NCI-H1105 (cell line): ENCODE results near the gene NOL9.
A peak's percentile ranks its signal among the peaks of the same experiment; 100 is the strongest.
"Not testable (repeated sequence)": the region's sequence is repeated elsewhere in the genome, so short reads cannot be mapped to it uniquely, and the experiment has no call there.

Experiments used
- DNase-seq: peaks from one replicate; lab custom pipeline; 2025; lab: John Stamatoyannopoulos, UW

NOL9 gene

GRCh38 chr1:6502000-6502891 is 52.1 kb downstream of the NOL9 start:
- no peak for DNase-seq

GRCh38 chr1:6501279-6501813 is 53.0 kb downstream of the NOL9 start:
- no peak for DNase-seq

- DNase-seq: no peak
These were observed 53.6 kb downstream of the NOL9 start for GRCh38 chr1:6500544-6501278.

- no peak for DNase-seq
These were observed 55.0 kb downstream of the NOL9 start for GRCh38 chr1:6499296-6499695.

GRCh38 chr1:6498576-6499111 is 55.7 kb downstream of the NOL9 start:
- DNase-seq: no peak

GRCh38 chr1:6497867-6498575 is 56.3 kb downstream of the NOL9 start:
- no peak for DNase-seq

GRCh38 chr1:6497215-6497866 is 57.0 kb downstream of the NOL9 start:
- DNase-seq: peak; percentile 51

DNA sequence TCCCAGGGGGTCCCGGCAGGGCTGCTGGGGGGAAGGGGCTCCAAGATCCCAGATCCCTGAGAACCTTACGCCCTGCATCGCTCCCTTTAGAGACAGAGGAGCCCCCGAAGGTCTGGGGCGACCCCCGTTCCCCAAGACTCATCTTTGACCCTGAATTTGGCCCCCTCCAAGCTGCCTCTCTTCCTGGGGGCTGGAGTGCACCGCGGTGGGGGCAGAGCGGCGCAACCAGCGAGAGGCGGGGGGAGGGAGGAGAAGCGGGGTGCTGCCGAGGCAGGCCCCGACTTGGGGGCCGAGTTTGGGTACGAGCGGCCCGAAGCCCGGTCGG is 57.5 kb downstream of the NOL9 start:
- no peak for DNase-seq

- DNase-seq: no peak
These were observed 58.0 kb downstream of the NOL9 start for GRCh38 chr1:6496365-6496721.

GRCh38 chr1:6495540-6496364 is 58.6 kb downstream of the NOL9 start:
- no peak for DNase-seq

DNA sequence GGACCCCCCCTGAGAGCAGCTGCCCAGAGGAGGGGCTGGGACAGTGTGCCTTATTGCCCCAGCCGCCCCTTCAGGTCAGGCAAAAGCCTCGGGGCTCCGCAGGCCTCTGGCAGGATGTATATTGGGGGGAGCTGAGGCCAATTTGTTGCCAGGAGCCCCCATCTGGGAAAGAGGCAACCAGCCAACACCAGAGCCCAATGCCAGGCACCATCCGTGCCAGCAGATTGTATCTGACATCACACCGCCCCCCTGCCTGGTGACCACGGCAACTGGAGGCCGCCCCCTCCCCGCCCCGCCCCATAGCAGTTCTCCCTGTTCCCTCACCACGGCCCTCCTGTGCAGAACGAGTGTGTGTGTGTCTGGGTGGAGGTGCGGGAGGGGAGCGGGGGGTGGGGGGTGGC is 59.3 kb downstream of the NOL9 start:
- peak; percentile 11 for DNase-seq

DNA sequence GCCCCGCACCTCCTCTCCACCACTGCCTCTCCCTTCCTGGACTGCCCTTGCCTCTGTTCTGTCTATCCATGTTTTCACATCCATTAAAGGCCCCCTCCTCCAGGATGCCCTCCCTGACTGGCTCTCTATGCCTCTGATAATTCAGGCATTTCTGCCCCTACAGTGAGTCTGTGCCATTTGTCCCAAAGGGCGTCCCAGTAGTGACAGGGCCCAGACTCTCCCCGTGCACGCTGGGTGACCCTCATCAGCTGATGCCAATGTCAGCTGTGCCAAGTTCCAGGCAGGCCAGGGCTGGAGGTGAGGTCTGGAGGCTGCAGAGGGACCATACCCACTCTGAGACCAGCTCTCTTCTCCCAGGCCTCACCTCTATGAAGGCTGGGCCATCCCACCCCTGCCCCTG is 59.7 kb downstream of the NOL9 start:
- no peak for DNase-seq

DNA sequence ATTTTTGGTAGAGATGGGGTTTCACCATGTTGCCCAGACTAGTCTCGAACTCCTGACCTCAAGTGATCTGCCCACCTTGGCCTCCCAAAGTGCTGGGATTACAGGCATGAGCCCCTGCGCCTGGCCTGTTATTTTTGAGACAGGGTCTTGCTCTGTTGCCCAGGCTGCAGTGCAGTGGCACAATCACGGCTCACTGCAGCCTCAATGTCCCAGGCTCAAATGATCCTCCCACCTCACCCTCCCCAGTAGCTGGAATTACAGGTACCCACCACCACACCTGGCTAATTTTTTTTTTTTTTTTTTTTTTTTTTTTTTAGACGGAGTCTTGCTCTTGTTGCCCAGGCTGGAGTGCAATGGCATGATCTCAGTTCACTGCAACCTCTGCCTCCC is 60.5 kb downstream of the NOL9 start:
- DNase-seq: not testable (repeated sequence)

DNA sequence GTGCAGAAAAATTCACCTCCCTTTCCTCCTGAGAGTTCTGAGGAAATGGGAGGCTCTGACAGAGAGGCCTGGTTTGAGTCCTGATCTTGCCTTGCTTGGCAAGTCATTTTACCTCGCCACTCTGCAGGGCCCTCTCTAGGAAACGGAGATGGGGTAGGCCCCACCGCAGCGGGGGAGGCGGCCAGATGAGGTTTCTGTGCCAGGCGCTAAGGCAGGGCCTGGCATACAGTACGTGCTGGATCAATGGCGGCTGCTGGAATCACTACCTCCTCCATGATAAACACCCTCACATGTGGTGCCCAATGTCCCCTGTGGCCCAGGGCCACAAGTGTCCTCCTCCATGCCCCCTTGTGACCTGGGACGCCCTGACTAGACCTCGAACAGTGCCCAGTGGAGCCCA is 62.3 kb downstream of the NOL9 start:
- DNase-seq: no peak

GRCh38 chr1:6491480-6491962 is 62.8 kb downstream of the NOL9 start, which contains the start of gene PLEKHG5:
TSS of gene PLEKHG5 (minus strand) at chr1:6491667. CDS start at chr1:6477571, 14,096 bp downstream.
- DNase-seq: no peak

- DNase-seq: no peak
These were observed 63.2 kb downstream of the NOL9 start for GRCh38 chr1:6491081-6491449.

- peak; percentile 43 for DNase-seq
These were observed 63.9 kb downstream of the NOL9 start for GRCh38 chr1:6490181-6491080.

DNA sequence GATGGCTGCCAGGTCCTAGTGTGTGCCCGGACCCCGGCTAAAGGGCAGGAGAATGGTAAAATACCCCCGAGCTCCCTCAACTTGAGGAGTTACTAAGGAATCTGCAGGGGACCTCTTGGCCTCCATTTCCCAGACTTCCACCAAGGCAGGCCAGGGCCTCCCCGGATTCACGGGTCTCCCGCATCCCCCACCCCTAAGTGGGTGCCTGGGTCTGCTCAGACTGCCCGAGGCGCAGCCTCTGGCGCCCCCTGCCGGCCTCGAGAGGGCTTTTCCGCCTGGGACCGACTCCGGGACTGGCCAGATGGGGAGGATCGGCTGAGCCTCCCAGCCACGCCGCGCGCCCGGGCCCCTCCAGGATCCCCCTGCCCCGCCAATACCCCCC is 64.5 kb downstream of the NOL9 start:
- peak; percentile 76 for DNase-seq

DNA sequence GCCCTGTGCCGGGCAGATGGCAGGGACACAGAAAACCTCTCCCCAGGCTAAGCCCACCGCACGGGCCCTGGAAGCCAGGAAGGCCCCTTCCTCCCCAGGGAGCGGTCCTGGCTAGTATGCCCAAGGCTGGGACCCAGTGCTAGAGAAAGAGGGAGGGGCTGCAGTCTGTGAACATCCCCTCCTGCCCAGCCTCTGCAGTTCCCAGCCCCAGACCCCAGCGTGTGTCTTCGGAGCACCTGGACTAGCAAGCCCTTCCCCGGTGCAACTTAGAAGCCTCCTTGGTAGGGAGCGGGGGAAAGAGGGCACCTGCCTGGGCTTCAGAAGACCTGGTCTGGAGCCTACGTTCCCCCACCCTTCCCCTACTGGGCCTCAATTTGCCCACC is 64.9 kb downstream of the NOL9 start:
- DNase-seq: no peak
